SH-SY5Y (cell line): ENCODE results near the gene AHR.

Experiments
- GATA2 ChIP-seq: IDR thresholded peaks from 2 replicates; pipeline ENCODE4 v1.6.1; 2011; ENCODE audit warnings: mild to moderate bottlenecking, low read depth, low read length
- GATA3 ChIP-seq: IDR thresholded peaks from 2 replicates; pipeline ENCODE4 v1.6.1; 2011; ENCODE audit warnings: low read depth, mild to moderate bottlenecking, low read length, moderate library complexity

DNA sequence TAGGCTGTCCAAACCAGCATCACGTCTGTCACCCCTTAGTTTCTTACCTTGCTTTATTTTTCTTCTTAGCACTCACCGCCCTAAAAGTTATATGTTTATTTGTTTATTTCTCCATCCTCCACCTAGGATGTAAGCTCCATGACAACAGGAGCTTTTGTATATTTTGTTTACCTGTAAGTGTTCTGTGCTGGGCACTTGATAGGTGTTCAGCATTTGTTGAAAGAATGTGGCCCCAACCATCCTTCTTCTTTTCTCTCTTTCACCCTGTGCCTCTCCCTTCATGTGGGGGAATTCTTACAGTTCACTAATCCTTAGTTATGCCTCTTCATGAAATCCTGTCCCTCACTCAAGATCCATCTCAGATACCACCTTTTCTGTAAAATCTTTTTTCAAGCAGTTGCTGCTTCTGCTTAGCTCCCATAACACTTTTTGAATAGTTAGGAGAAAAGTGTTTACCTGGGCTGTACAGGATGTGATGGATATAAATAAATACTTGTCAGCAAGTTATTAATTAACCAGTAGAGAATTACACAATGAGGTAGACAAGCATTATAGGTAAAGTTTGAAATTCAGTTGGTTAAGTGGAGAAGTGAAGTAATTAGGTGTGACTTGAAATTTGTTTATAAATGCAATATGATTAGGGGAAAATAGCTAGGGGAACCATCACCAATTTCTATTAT, 9.7 kb downstream of the AHR start:
- TF ChIP-seq GATA2 (no peak), GATA3 (no peak)
